GM23338 (cell line): ENCODE data around the gene KRT16. TPM values are rescaled to one million over a fixed set of nuclear protein-coding genes. Genes with fewer than 3 reads are reported as not detected.

Experiments
- ATAC-seq: fragments of 200-7000 bp; cut with Tn5 transposase; 3 replicates; pipeline ENCODE4 v1.9.1; 2020
- DNase-seq: peaks from one replicate; pipeline ENCODE4 v3.0.0-alpha.2; 2015; ENCODE audit warnings: low spot score
- H2AFZ ChIP-seq: fragments of 200-600 bp; sonication (generic); 2 replicates; pipeline ENCODE4 v1.8.0; 2016; ENCODE audit warnings: antibody characterized with exemption, mild to moderate bottlenecking, moderate library complexity
- H3F3A ChIP-seq: fragments of 200-600 bp; sonication (generic); replicated peaks from 2 replicates; pipeline ENCODE4 v1.8.0; 2017; ENCODE audit warnings: antibody characterized with exemption, mixed run types, low read depth
- H3K27ac ChIP-seq: fragments of 200-600 bp; sonication (generic); 2 replicates; pipeline ENCODE4 v1.6.1; 2016; ENCODE audit warnings: low read depth
- H3K27me3 ChIP-seq: fragments of 200-600 bp; sonication (generic); 2 replicates; pipeline ENCODE4 v1.8.0; 2016; ENCODE audit warnings: mild to moderate bottlenecking, mixed run types, moderate library complexity; ENCODE audit not compliant: insufficient read depth
- H3K36me3 ChIP-seq: fragments of 200-600 bp; sonication (generic); 2 replicates; pipeline ENCODE4 v1.8.0; 2016; ENCODE audit warnings: mild to moderate bottlenecking; ENCODE audit not compliant: insufficient read depth
- H3K4me1 ChIP-seq: fragments of 200-600 bp; sonication (generic); 2 replicates; pipeline ENCODE4 v1.8.0; 2016; ENCODE audit warnings: mild to moderate bottlenecking, moderate library complexity; ENCODE audit not compliant: insufficient read depth
- H3K4me2 ChIP-seq: fragments of 200-600 bp; sonication (generic); 2 replicates; pipeline ENCODE4 v1.7.1; 2017; ENCODE audit warnings: mixed run types
- H3K4me3 ChIP-seq: fragments of 200-600 bp; sonication (generic); 2 replicates; pipeline ENCODE4 v1.6.1; 2016; ENCODE audit warnings: mixed run types
- H3K79me2 ChIP-seq: fragments of 200-600 bp; sonication (generic); replicated peaks from 2 replicates; pipeline ENCODE4 v1.8.0; 2017; ENCODE audit warnings: mild to moderate bottlenecking; ENCODE audit not compliant: insufficient read depth
- H3K9me2 ChIP-seq: fragments of 200-600 bp; sonication (generic); 2 replicates; pipeline ENCODE4 v1.8.0; 2017; ENCODE audit not compliant: insufficient read depth
- H4K20me1 ChIP-seq: fragments of 200-600 bp; sonication (generic); replicated peaks from 2 replicates; pipeline ENCODE4 v1.8.0; 2017; ENCODE audit warnings: mild to moderate bottlenecking; ENCODE audit not compliant: insufficient read depth
- H3K27ac Mint-ChIP-seq: 2 replicates; pipeline ENCODE4 v1.8.0; 2020; ENCODE audit warnings: inconsistent platforms, mild to moderate bottlenecking, moderate library complexity, mixed read lengths
- H3K27me3 Mint-ChIP-seq: 3 replicates; pipeline ENCODE4 v1.8.0; 2022; ENCODE audit warnings: low read depth, mild to moderate bottlenecking, moderate library complexity, mixed read lengths, inconsistent platforms; ENCODE audit not compliant: insufficient read depth, poor library complexity
- H3K36me3 Mint-ChIP-seq: 3 replicates; pipeline ENCODE4 v1.8.0; 2021; ENCODE audit warnings: low read depth, mild to moderate bottlenecking, inconsistent platforms, moderate library complexity, mixed read lengths
- H3K4me1 Mint-ChIP-seq: 3 replicates; pipeline ENCODE4 v1.8.0; 2020; ENCODE audit warnings: mild to moderate bottlenecking, inconsistent platforms, mixed read lengths
- H3K4me3 Mint-ChIP-seq: 3 replicates; pipeline ENCODE4 v1.8.0; 2021; ENCODE audit warnings: moderate library complexity, mild to moderate bottlenecking, inconsistent platforms, mixed read lengths
- H3K9me3 Mint-ChIP-seq: 3 replicates; pipeline ENCODE4 v1.8.0; 2020; ENCODE audit warnings: moderate library complexity, mild to moderate bottlenecking, inconsistent platforms, mixed read lengths
- CREB1 ChIP-seq: fragments of 250-450 bp; sonication (Bioruptor Pico); IDR thresholded peaks from 2 replicates; pipeline ENCODE4 v1.5.0; 2020; ENCODE audit warnings: low read depth, mild to moderate bottlenecking, moderate library complexity
- EZH2 ChIP-seq: fragments of 200-600 bp; sonication (generic); IDR thresholded peaks from one replicate; pipeline ENCODE4 v1.8.0; 2017; ENCODE audit warnings: antibody characterized with exemption, mild to moderate bottlenecking, low read depth; ENCODE audit not compliant: unreplicated experiment
- EZH2phosphoT487 ChIP-seq: fragments of 200-600 bp; sonication (generic); IDR thresholded peaks from one replicate; pipeline ENCODE4 v1.8.1; 2018; ENCODE audit warnings: antibody characterized with exemption; ENCODE audit not compliant: unreplicated experiment
- JUNB ChIP-seq: IDR thresholded peaks from one replicate; pipeline ENCODE4 v1.6.1; 2016; ENCODE audit warnings: antibody characterized with exemption; ENCODE audit not compliant: unreplicated experiment
- NANOG ChIP-seq: IDR thresholded peaks from 2 replicates; pipeline ENCODE4 v1.6.1; 2016; ENCODE audit warnings: antibody characterized with exemption, borderline replicate concordance
- POLR2AphosphoS5 ChIP-seq: IDR thresholded peaks from 2 replicates; pipeline ENCODE4 v1.6.1; 2016; ENCODE audit warnings: antibody characterized with exemption, low read depth
- REST ChIP-seq: IDR thresholded peaks from one replicate; pipeline ENCODE4 v1.6.1; 2018; ENCODE audit warnings: antibody characterized with exemption; ENCODE audit not compliant: unreplicated experiment
- STAT1 ChIP-seq: IDR thresholded peaks from one replicate; pipeline ENCODE4 v1.6.1; 2016; ENCODE audit warnings: antibody characterized with exemption; ENCODE audit not compliant: unreplicated experiment
- ZNF114 ChIP-seq: fragments of 250-450 bp; sonication (Bioruptor Pico); IDR thresholded peaks from 2 replicates; pipeline ENCODE4 v1.5.0; 2020; ENCODE audit warnings: mild to moderate bottlenecking, moderate library complexity
- ZNF331 ChIP-seq: fragments of 250-450 bp; sonication (Bioruptor Pico); IDR thresholded peaks from 2 replicates; pipeline ENCODE4 v1.5.0; 2020; ENCODE audit warnings: low read depth, mild to moderate bottlenecking, moderate library complexity
- polyA plus RNA-seq: library from polyadenylated mRNA; unstranded; fragments of >200 nt; fragmentation: Nextera tagmentation; extraction: Ambion mirVana; gene quantifications from 2 replicates; pipeline ENCODE4 v1.2.1, GENCODE V29; 2016
- total RNA-seq: library from RNA; depleted of rRNA; stranded (reverse); fragments of >200 nt; shearing (Covaris generic); gene quantifications from 2 replicates; pipeline ENCODE4 v1.2.3, GENCODE V29; 2014
- TF ChIP-seq, protein P1 (sequence below): fragments of 250-450 bp; sonication (Bioruptor Pico); IDR thresholded peaks from 2 replicates; pipeline ENCODE4 v1.5.0; 2020; ENCODE audit warnings: mild to moderate bottlenecking, moderate library complexity
- TF ChIP-seq, protein P2 (sequence below): IDR thresholded peaks from 2 replicates; pipeline ENCODE4 v1.6.1; 2016; ENCODE audit warnings: antibody characterized with exemption
- TF ChIP-seq, protein P3 (sequence below), 2 experiments: fragments of 200-600 bp in 1 of 2; sonication (generic) in 1 of 2; conservative IDR thresholded peaks; 2 replicates each; pipeline versions ENCODE4 v1.5.1 to v1.6.1; 2016 to 2017; ENCODE audit warnings: antibody characterized with exemption in 2 of 2, low read depth in 2 of 2, mild to moderate bottlenecking in 2 of 2, moderate library complexity in 1 of 2

KRT16 gene
- total and polyA plus RNA-seq, 2 experiments from 2014 or later = not detected

GRCh38 chr17:41629826-41630670, 17.5 kb upstream of the KRT16 start:
- Histone ChIP-seq H3F3A (0 out of 2 replicates have a peak, but pooled peaks cover 3% of the 10 kb centered on the region), H3K27me3 (no peaks in the 10 kb centered on the region), H3K4me2 (no peak overlapping the region), H3K27ac (no peak overlapping the region), H3K9me2 (no peaks in the 10 kb centered on the region), H3K4me1 (peaks cover 12% of the 10 kb centered on the region; the same call in 1 of the 2 replicates), H2AFZ (no peak overlapping the region), H3K4me3 (no peak overlapping the region), H3K36me3 (no peaks in the 10 kb centered on the region), H4K20me1 (no peaks in the 10 kb centered on the region), H3K79me2 (no peaks in the 10 kb centered on the region)
- DNase-seq (no peak), ATAC-seq (no peak)
- TF ChIP-seq, protein P1, sequence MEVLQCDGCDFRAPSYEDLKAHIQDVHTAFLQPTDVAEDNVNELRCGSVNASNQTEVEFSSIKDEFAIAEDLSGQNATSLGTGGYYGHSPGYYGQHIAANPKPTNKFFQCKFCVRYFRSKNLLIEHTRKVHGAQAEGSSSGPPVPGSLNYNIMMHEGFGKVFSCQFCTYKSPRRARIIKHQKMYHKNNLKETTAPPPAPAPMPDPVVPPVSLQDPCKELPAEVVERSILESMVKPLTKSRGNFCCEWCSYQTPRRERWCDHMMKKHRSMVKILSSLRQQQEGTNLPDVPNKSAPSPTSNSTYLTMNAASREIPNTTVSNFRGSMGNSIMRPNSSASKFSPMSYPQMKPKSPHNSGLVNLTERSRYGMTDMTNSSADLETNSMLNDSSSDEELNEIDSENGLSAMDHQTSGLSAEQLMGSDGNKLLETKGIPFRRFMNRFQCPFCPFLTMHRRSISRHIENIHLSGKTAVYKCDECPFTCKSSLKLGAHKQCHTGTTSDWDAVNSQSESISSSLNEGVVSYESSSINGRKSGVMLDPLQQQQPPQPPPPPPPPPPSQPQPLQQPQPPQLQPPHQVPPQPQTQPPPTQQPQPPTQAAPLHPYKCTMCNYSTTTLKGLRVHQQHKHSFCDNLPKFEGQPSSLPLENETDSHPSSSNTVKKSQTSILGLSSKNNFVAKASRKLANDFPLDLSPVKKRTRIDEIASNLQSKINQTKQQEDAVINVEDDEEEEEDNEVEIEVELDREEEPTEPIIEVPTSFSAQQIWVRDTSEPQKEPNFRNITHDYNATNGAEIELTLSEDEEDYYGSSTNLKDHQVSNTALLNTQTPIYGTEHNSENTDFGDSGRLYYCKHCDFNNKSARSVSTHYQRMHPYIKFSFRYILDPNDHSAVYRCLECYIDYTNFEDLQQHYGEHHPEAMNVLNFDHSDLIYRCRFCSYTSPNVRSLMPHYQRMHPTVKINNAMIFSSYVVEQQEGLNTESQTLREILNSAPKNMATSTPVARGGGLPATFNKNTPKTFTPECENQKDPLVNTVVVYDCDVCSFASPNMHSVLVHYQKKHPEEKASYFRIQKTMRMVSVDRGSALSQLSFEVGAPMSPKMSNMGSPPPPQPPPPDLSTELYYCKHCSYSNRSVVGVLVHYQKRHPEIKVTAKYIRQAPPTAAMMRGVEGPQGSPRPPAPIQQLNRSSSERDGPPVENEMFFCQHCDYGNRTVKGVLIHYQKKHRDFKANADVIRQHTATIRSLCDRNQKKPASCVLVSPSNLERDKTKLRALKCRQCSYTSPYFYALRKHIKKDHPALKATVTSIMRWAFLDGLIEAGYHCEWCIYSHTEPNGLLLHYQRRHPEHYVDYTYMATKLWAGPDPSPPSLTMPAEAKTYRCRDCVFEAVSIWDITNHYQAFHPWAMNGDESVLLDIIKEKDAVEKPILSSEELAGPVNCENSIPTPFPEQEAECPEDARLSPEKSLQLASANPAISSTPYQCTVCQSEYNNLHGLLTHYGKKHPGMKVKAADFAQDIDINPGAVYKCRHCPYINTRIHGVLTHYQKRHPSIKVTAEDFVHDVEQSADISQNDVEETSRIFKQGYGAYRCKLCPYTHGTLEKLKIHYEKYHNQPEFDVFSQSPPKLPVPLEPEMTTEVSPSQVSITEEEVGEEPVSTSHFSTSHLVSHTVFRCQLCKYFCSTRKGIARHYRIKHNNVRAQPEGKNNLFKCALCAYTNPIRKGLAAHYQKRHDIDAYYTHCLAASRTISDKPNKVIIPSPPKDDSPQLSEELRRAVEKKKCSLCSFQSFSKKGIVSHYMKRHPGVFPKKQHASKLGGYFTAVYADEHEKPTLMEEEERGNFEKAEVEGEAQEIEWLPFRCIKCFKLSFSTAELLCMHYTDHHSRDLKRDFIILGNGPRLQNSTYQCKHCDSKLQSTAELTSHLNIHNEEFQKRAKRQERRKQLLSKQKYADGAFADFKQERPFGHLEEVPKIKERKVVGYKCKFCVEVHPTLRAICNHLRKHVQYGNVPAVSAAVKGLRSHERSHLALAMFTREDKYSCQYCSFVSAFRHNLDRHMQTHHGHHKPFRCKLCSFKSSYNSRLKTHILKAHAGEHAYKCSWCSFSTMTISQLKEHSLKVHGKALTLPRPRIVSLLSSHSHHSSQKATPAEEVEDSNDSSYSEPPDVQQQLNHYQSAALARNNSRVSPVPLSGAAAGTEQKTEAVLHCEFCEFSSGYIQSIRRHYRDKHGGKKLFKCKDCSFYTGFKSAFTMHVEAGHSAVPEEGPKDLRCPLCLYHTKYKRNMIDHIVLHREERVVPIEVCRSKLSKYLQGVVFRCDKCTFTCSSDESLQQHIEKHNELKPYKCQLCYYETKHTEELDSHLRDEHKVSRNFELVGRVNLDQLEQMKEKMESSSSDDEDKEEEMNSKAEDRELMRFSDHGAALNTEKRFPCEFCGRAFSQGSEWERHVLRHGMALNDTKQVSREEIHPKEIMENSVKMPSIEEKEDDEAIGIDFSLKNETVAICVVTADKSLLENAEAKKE (CRISPR knock-in tag) = no peak
- TF ChIP-seq JUNB (no peak), REST (no peak), POLR2AphosphoS5 (no peak), EZH2phosphoT487 (no peak), NANOG (no peak), STAT1 (no peak), EZH2 (no peak), ZNF331 (no peak), CREB1 (CRISPR knock-in tag) (no peak), ZNF114 (no peak)
- TF ChIP-seq, protein P2, sequence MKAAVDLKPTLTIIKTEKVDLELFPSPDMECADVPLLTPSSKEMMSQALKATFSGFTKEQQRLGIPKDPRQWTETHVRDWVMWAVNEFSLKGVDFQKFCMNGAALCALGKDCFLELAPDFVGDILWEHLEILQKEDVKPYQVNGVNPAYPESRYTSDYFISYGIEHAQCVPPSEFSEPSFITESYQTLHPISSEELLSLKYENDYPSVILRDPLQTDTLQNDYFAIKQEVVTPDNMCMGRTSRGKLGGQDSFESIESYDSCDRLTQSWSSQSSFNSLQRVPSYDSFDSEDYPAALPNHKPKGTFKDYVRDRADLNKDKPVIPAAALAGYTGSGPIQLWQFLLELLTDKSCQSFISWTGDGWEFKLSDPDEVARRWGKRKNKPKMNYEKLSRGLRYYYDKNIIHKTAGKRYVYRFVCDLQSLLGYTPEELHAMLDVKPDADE = no peak
- TF ChIP-seq, protein P3, sequence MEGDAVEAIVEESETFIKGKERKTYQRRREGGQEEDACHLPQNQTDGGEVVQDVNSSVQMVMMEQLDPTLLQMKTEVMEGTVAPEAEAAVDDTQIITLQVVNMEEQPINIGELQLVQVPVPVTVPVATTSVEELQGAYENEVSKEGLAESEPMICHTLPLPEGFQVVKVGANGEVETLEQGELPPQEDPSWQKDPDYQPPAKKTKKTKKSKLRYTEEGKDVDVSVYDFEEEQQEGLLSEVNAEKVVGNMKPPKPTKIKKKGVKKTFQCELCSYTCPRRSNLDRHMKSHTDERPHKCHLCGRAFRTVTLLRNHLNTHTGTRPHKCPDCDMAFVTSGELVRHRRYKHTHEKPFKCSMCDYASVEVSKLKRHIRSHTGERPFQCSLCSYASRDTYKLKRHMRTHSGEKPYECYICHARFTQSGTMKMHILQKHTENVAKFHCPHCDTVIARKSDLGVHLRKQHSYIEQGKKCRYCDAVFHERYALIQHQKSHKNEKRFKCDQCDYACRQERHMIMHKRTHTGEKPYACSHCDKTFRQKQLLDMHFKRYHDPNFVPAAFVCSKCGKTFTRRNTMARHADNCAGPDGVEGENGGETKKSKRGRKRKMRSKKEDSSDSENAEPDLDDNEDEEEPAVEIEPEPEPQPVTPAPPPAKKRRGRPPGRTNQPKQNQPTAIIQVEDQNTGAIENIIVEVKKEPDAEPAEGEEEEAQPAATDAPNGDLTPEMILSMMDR (conservative IDR thresholded peaks at IDR 0.05; ENCODE audit: low read depth in 2 of 2) = no peak
- H3K27ac Mint-ChIP-seq = no peak overlapping the region
- H3K27me3 Mint-ChIP-seq = peaks cover 10% of the 10 kb centered on the region
- no peaks in the 10 kb centered on the region for H3K9me3 Mint-ChIP-seq
- H3K4me3 Mint-ChIP-seq = no peak overlapping the region
- peaks cover 19% of the 10 kb centered on the region for H3K4me1 Mint-ChIP-seq
- no peaks in the 10 kb centered on the region for H3K36me3 Mint-ChIP-seq
